A549 (cell line): Measurements from ENCODE around the gene STX18. TPM values are rescaled to one million over a fixed set of nuclear protein-coding genes. Genes with fewer than 3 reads are reported as not detected.

Experiments
- ATAC-seq, 2 experiments: fragments of 200-7000 bp in 1 of 2; fragments of >200 bp in 1 of 2; cut with Nextera tagmentation in 1 of 2; cut with Tn5 transposase in 1 of 2; 3 replicates each; pipeline versions ENCODE4 v1.8.0 to v1.9.1; 2018 to 2020; ENCODE audit warnings: mild to moderate bottlenecking in 1 of 2, moderate library complexity in 1 of 2
- CTCF ChIA-PET: fragments of 300-600 bp; sonication (Branson Sonifier 250); formaldehyde crosslinking; extraction: SDS; loops from one replicate; lab custom pipeline; 2021; ENCODE audit warnings: antibody characterized with exemption, inconsistent platforms; lab: Yijun Ruan, JAX
- POLR2A ChIA-PET: fragments of 350-600 bp; formaldehyde crosslinking; extraction: SDS; loops from one replicate; lab custom pipeline; 2021; ENCODE audit warnings: antibody characterized with exemption, inconsistent platforms; lab: Yijun Ruan, JAX
- DNase-seq, 2 experiments: peaks; one replicate each; pipeline versions ENCODE4 v3.0.0 to v3.0.0-alpha.2; 2011 to 2016; ENCODE audit warnings: low read depth in 1 of 2, low spot score in 1 of 2
- FAIRE-seq: peaks from 2 replicates; lab custom pipeline; 2011; peaks lifted over from hg19 to GRCh38; lab: Jason Lieb, UNC
- H3K27ac ChIP-seq, 2 experiments: fragments of >200 bp; sonication (Bioruptor Twin); formaldehyde crosslinking; 3 replicates each; pipeline ENCODE4 v1.5.1; 2016 to 2017
- H3K4me1 ChIP-seq: fragments of >200 bp; sonication (Bioruptor Twin); formaldehyde crosslinking; 3 replicates; pipeline ENCODE4 v1.6.1; 2016
- H3K4me2 ChIP-seq: fragments of >200 bp; sonication (Bioruptor Twin); formaldehyde crosslinking; 3 replicates; pipeline ENCODE4 v1.6.1; 2016
- H3K4me3 ChIP-seq: fragments of >200 bp; sonication (Bioruptor Twin); formaldehyde crosslinking; 3 replicates; pipeline ENCODE4 v1.5.1; 2016
- H3K9me3 ChIP-seq: fragments of >200 bp; sonication (Bioruptor Twin); formaldehyde crosslinking; 3 replicates; pipeline ENCODE4 v1.6.1; 2016
- CBX2 ChIP-seq: fragments of 200-600 bp; sonication (generic); IDR thresholded peaks from 2 replicates; pipeline ENCODE4 v1.6.1; 2016; ENCODE audit warnings: low read depth, mild to moderate bottlenecking, borderline replicate concordance
- CBX8 ChIP-seq: fragments of 200-600 bp; sonication (generic); IDR thresholded peaks from 2 replicates; pipeline ENCODE4 v1.6.1; 2016
- CEBPB ChIP-seq, 2 experiments: fragments of >200 bp in 1 of 2; sonication (Bioruptor Twin) in 1 of 2; formaldehyde crosslinking in 1 of 2; IDR thresholded peaks; 2 replicates each; pipeline ENCODE4 v1.6.1; 2012 to 2016
- CHD2 ChIP-seq: fragments of 150-350 bp; IDR thresholded peaks from 2 replicates; pipeline ENCODE4 v1.6.1; 2014; ENCODE audit warnings: low read length; ENCODE audit not compliant: partially characterized antibody
- EHMT2 ChIP-seq: fragments of 200-600 bp; sonication (generic); IDR thresholded peaks from 2 replicates; pipeline ENCODE4 v1.6.1; 2016; ENCODE audit warnings: antibody characterized with exemption, low read depth, mild to moderate bottlenecking, moderate library complexity
- FOSB ChIP-seq: fragments of 250-450 bp; sonication (Bioruptor Pico); IDR thresholded peaks from 2 replicates; pipeline ENCODE4 v1.5.0; 2020; ENCODE audit warnings: mild to moderate bottlenecking, moderate library complexity
- JUNB ChIP-seq: fragments of >200 bp; sonication (Bioruptor Twin); formaldehyde crosslinking; IDR thresholded peaks from 2 replicates; pipeline ENCODE4 v1.6.1; 2016
- NFE2L2 ChIP-seq: fragments of 150-350 bp; conservative IDR thresholded peaks from 2 replicates; pipeline ENCODE4 v1.6.1; 2014; ENCODE audit warnings: low read length
- NR3C1 ChIP-seq: fragments of >200 bp; sonication (Bioruptor Twin); formaldehyde crosslinking; IDR thresholded peaks from 3 replicates; pipeline ENCODE4 v1.6.1; 2017
- PHF8 ChIP-seq: fragments of 200-600 bp; sonication (generic); IDR thresholded peaks from 2 replicates; pipeline ENCODE4 v1.6.1; 2016; ENCODE audit warnings: low read depth, mild to moderate bottlenecking, antibody characterized with exemption, moderate library complexity, borderline replicate concordance
- POLR2AphosphoS2 ChIP-seq: conservative IDR thresholded peaks from 2 replicates; pipeline ENCODE4 v1.6.1; 2012; ENCODE audit warnings: low read length, improper control_type of control experiment, inconsistent platforms
- RARB ChIP-seq: fragments of 250-450 bp; sonication (Bioruptor Pico); IDR thresholded peaks from 2 replicates; pipeline ENCODE4 v1.8.0; 2021; ENCODE audit warnings: mild to moderate bottlenecking, moderate library complexity
- SMC3 ChIP-seq: fragments of >200 bp; sonication (Bioruptor Twin); formaldehyde crosslinking; IDR thresholded peaks from 3 replicates; pipeline ENCODE4 v1.6.1; 2018; ENCODE audit warnings: inconsistent platforms
- ZNF302 ChIP-seq: fragments of 250-450 bp; sonication (Bioruptor Pico); IDR thresholded peaks from 2 replicates; pipeline ENCODE4 v1.9.0; 2021; ENCODE audit warnings: inconsistent platforms, mild to moderate bottlenecking, moderate library complexity
- WGBS: methylation state at CpG from one replicate; pipeline ENCODE4 v1.1.6; 2017; ENCODE audit errors: missing lambda C conversion rate; 5-methylcytosine and 5-hydroxymethylcytosine counted together
- polyA plus RNA-seq, 4 experiments: library from polyadenylated mRNA; depleted of rRNA in 3 of 4; stranded (reverse); fragments of >200 nt; fragmentation: RNase III in 1 of 4; extraction: RNeasy Plus Mini Kit Qiagen cat#74134 plus additional on column Dnase treatment in 1 of 4; gene quantifications; 2 replicates in 3 of 4; 3 replicates in 1 of 4; pipeline ENCODE4 v1.2.3, GENCODE V29; 2011 to 2017
- TF ChIP-seq, protein P1 (sequence below): fragments of 200-600 bp; sonication (generic); IDR thresholded peaks from 2 replicates; pipeline ENCODE4 v1.6.1; 2016; ENCODE audit warnings: antibody characterized with exemption, mild to moderate bottlenecking, moderate library complexity
- TF ChIP-seq, protein P2 (sequence below): fragments of >200 bp; sonication (Bioruptor Twin); formaldehyde crosslinking; IDR thresholded peaks from 3 replicates; pipeline ENCODE4 v1.6.1; 2016
- TF ChIP-seq, protein P3 (sequence below): fragments of 250-450 bp; sonication (Bioruptor Pico); IDR thresholded peaks from 2 replicates; pipeline ENCODE4 v1.5.0; 2021; ENCODE audit warnings: mild to moderate bottlenecking, moderate library complexity, borderline replicate concordance
- TF ChIP-seq, protein P4 (sequence below): fragments of 150-350 bp; IDR thresholded peaks from 2 replicates; pipeline ENCODE4 v1.6.1; 2014; ENCODE audit warnings: low read depth, mild to moderate bottlenecking, low read length
- TF ChIP-seq, protein P5 (sequence below): fragments of 450-650 bp; IDR thresholded peaks from 2 replicates; pipeline ENCODE4 v1.6.1; 2014; ENCODE audit warnings: antibody characterized with exemption
- TF ChIP-seq, protein P6 (sequence below): fragments of >200 bp; sonication (Bioruptor Twin); formaldehyde crosslinking; IDR thresholded peaks from 2 replicates; pipeline ENCODE4 v1.6.1; 2016
- TF ChIP-seq, protein P7 (sequence below): fragments of 250-450 bp; sonication (Bioruptor Pico); IDR thresholded peaks from 2 replicates; pipeline ENCODE4 v1.5.0; 2020; ENCODE audit warnings: low read depth, mild to moderate bottlenecking, moderate library complexity

The STX18 gene
- polyA plus RNA-seq, 2 of the 4 experiments (the other 2 are of a cell fraction), result 13.4 to 19.6 TPM

DNA sequence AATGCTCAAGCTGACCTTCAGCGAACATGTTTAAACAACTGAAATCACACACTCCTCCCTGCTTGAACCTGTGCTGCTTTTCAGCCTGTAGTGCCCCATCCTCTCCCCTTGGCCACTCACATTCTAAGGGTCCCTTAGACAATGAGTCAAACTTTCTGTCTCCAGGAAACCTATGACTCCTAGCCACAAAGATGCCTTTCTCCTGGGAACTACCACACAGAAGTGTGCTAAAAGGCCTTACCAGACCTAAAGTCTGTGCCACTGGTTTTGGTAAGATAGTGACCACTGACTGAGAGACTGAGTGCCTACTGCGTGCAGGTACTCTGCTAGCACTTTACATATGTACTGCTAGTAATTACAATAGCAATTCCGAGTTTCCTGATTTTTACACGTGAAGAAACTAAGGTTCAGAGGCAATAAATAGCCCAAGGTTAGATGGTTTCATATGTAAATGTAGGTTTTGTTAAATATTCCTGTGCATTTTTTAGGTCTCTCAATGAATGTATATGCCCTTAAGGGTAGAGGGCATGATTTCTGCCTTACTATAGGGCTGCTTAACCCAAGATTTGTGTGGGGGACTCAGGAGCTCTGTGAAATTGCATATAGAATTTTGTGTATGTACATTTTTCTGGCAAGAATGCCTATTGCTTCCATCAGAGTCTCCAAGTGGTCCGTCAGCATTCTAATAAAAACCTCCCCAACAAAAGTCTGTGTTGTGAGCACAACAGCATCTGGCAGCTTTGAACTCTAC, 83.9 kb downstream of the STX18 start (continued):
- TF ChIP-seq, protein P1, sequence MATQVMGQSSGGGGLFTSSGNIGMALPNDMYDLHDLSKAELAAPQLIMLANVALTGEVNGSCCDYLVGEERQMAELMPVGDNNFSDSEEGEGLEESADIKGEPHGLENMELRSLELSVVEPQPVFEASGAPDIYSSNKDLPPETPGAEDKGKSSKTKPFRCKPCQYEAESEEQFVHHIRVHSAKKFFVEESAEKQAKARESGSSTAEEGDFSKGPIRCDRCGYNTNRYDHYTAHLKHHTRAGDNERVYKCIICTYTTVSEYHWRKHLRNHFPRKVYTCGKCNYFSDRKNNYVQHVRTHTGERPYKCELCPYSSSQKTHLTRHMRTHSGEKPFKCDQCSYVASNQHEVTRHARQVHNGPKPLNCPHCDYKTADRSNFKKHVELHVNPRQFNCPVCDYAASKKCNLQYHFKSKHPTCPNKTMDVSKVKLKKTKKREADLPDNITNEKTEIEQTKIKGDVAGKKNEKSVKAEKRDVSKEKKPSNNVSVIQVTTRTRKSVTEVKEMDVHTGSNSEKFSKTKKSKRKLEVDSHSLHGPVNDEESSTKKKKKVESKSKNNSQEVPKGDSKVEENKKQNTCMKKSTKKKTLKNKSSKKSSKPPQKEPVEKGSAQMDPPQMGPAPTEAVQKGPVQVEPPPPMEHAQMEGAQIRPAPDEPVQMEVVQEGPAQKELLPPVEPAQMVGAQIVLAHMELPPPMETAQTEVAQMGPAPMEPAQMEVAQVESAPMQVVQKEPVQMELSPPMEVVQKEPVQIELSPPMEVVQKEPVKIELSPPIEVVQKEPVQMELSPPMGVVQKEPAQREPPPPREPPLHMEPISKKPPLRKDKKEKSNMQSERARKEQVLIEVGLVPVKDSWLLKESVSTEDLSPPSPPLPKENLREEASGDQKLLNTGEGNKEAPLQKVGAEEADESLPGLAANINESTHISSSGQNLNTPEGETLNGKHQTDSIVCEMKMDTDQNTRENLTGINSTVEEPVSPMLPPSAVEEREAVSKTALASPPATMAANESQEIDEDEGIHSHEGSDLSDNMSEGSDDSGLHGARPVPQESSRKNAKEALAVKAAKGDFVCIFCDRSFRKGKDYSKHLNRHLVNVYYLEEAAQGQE, result no peak

DNA sequence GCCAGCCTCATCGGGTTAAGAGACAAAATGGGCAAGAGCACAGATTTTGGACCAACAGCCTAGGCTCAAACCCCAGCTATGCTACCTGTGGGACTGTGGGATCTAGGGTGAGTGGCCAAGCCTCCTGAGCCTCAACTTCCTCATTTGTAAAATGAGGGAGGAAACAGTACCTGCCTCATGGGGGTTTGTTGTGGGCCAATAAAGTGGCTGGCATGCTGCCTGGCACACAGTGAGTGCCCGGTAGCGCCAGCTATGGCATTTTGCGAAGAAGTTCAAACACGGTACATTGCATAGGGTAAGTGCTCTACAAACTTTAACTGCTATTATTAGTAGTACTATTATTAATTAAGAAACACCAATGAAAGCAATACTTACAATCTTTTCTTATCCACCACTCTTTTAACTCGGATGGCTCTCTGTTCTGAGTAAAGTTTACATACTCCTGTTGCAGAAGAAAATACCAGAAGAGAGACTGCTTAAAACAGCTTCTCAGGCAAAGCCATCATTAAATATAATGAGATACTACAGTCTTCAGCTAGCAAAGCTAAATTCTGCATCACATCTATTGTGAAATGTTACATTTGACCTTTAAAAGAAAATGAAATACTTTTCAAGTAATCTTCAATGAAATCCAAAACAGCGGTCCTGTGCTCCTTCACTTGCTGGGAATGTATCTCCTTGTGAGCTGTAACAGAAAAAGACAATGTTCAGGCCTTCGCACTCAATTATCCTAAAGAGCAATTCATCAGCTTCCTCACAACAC, 84.9 kb downstream of the STX18 start:
- POLR2A ChIA-PET, result no interaction called here
- no peak for ATAC-seq
- CTCF ChIA-PET, result no interaction called here

DNA sequence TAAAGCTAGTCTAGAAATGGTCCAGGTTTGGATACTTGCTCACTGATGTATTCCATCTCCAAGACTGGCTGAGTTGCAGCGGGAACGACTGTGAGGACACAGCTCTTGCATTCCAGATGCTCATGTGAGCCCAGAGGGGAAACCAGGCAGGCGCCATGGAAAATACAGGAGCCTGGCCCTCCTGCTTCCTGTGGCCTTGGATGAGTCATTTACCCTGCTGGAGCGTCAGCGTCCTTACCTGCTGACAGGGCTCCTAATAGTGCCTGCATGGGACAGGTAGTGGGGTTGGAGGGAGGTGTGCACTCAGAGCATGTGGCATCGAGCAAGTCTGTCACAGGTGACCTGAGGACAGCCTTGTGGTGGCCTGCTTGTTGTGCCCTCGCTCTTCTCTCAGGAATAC, 85.5 kb downstream of the STX18 start:
- ATAC-seq (no peak), FAIRE-seq (no peak)

More for the DNA sequence above, 84.9 kb downstream of the STX18 start:
- no peak overlapping the region for H3K27ac ChIP-seq
- no peak overlapping the region for H3K4me3 ChIP-seq
- H3K4me2 ChIP-seq, result no peak overlapping the region
- FAIRE-seq (no peak), DNase-seq (no peak)
- TF ChIP-seq SMC3 (no peak), CBX8 (no peak), CHD2 (no peak)
- WGBS, result 92% methylated on average over 8 of the region's 8 CpGs
- no peaks in the 10 kb centered on the region for H3K4me1 ChIP-seq
- H3K9me3 ChIP-seq, result no peaks in the 10 kb centered on the region

DNA sequence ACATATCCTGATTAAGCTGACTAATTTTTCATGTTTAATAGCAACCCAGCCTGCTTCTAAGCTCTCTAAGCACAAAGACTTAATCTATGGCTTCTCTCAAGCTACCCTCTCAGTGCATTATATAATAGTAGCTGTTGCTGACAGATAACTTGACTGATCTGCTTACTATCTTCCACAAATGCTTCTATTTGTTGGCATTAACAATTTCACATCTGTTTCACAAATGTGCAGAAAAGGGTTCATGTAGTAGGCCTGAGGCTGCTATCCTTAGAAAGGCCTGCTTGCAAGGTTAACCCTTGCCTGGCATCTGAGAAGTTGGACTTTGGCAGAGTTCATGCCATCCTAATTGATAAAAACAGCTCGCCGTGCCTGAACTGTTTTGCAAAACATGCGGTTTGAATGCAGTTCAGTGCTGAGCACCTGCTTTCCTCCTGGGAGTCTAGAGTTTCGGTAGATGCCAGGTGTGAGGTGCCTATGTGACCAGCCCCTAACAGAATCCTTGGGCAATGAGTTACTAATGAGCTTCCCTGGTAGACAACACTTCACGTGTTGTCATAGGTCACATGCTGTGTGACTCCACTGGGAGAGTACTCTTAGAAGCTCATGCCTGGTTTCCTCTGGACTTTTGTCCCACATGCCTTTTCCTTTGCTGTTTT, 86.5 kb downstream of the STX18 start:
- WGBS, result 83% methylated on average over 3 of the region's 5 CpGs
- no peak for ATAC-seq
- FAIRE-seq, result no peak
- TF ChIP-seq, protein P2, sequence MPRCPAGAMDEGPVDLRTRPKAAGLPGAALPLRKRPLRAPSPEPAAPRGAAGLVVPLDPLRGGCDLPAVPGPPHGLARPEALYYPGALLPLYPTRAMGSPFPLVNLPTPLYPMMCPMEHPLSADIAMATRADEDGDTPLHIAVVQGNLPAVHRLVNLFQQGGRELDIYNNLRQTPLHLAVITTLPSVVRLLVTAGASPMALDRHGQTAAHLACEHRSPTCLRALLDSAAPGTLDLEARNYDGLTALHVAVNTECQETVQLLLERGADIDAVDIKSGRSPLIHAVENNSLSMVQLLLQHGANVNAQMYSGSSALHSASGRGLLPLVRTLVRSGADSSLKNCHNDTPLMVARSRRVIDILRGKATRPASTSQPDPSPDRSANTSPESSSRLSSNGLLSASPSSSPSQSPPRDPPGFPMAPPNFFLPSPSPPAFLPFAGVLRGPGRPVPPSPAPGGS, result no peak
- TF ChIP-seq RARB (CRISPR knock-in tag), result no peak
- TF ChIP-seq, protein P3, sequence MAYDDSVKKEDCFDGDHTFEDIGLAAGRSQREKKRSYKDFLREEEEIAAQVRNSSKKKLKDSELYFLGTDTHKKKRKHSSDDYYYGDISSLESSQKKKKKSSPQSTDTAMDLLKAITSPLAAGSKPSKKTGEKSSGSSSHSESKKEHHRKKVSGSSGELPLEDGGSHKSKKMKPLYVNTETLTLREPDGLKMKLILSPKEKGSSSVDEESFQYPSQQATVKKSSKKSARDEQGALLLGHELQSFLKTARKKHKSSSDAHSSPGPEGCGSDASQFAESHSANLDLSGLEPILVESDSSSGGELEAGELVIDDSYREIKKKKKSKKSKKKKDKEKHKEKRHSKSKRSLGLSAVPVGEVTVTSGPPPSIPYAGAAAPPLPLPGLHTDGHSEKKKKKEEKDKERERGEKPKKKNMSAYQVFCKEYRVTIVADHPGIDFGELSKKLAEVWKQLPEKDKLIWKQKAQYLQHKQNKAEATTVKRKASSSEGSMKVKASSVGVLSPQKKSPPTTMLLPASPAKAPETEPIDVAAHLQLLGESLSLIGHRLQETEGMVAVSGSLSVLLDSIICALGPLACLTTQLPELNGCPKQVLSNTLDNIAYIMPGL (CRISPR knock-in tag), result no peak
- no peak for TF ChIP-seq EHMT2
- no peak for TF ChIP-seq SMC3
- TF ChIP-seq POLR2AphosphoS2, result no peak
- TF ChIP-seq, protein P4, sequence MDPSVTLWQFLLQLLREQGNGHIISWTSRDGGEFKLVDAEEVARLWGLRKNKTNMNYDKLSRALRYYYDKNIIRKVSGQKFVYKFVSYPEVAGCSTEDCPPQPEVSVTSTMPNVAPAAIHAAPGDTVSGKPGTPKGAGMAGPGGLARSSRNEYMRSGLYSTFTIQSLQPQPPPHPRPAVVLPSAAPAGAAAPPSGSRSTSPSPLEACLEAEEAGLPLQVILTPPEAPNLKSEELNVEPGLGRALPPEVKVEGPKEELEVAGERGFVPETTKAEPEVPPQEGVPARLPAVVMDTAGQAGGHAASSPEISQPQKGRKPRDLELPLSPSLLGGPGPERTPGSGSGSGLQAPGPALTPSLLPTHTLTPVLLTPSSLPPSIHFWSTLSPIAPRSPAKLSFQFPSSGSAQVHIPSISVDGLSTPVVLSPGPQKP, result no peak

More for the DNA sequence above, 85.5 kb downstream of the STX18 start:
- WGBS, result 91% methylated on average over 5 of the region's 7 CpGs
- TF ChIP-seq NR3C1 (no peak), CEBPB (IDR thresholded peaks at IDR 0.05) (no peak), JUNB (no peak), CBX2 (no peak), CHD2 (no peak), FOSB (CRISPR knock-in tag) (no peak), ZNF302 (CRISPR knock-in tag) (no peak), NFE2L2 (no peak), PHF8 (no peak)
- TF ChIP-seq, protein P5, sequence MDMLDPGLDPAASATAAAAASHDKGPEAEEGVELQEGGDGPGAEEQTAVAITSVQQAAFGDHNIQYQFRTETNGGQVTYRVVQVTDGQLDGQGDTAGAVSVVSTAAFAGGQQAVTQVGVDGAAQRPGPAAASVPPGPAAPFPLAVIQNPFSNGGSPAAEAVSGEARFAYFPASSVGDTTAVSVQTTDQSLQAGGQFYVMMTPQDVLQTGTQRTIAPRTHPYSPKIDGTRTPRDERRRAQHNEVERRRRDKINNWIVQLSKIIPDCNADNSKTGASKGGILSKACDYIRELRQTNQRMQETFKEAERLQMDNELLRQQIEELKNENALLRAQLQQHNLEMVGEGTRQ, result no peak
- TF ChIP-seq, protein P6, sequence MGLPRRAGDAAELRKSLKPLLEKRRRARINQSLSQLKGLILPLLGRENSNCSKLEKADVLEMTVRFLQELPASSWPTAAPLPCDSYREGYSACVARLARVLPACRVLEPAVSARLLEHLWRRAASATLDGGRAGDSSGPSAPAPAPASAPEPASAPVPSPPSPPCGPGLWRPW, result no peak
- TF ChIP-seq, protein P7, sequence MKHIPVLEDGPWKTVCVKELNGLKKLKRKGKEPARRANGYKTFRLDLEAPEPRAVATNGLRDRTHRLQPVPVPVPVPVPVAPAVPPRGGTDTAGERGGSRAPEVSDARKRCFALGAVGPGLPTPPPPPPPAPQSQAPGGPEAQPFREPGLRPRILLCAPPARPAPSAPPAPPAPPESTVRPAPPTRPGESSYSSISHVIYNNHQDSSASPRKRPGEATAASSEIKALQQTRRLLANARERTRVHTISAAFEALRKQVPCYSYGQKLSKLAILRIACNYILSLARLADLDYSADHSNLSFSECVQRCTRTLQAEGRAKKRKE, result no peak
- H3K9me3 ChIP-seq, result no peaks in the 10 kb centered on the region
- H3K4me2 ChIP-seq, result no peak overlapping the region
- CTCF ChIA-PET, result no interaction called here
- POLR2A ChIA-PET, result no interaction called here
- H3K27ac ChIP-seq, result no peak overlapping the region
- no peak for DNase-seq
- H3K4me3 ChIP-seq, result no peak overlapping the region
- no peaks in the 10 kb centered on the region for H3K4me1 ChIP-seq

More for the DNA sequence above, 86.5 kb downstream of the STX18 start:
- POLR2A ChIA-PET, result no interaction called here
- Histone ChIP-seq H3K27ac (no peak overlapping the region), H3K9me3 (no peaks in the 10 kb centered on the region), H3K4me2 (no peak overlapping the region), H3K4me3 (no peak overlapping the region), H3K4me1 (no peaks in the 10 kb centered on the region)
- DNase-seq, result no peak
- CTCF ChIA-PET, result interaction anchor here (2.1 kb wide), 1 partner anchor 27 kb away, joined by 7 read pairs; no protein-coding TSS in a partner anchor
